ENCODE data around the gene PRDM5. TPM values are rescaled to one million over a fixed set of nuclear protein-coding genes. Genes with fewer than 3 reads are reported as not detected.

The PRDM5 gene
- polyA plus RNA-seq, 1 donor (not counting 4 experiments of a cell fraction or from before 2014, with no cell fraction given): 3.6 TPM

- Histone ChIP-seq H3K9me1 (ENCODE audit: control insufficient read depth, extremely low read depth, insufficient read depth, low read length) (no peaks in the 10 kb centered on the region), H3K79me2 (ENCODE audit: control insufficient read depth, insufficient read depth, low read length) (no peaks in the 10 kb centered on the region), H3K9ac (ENCODE audit: control insufficient read depth, extremely low read depth, insufficient read depth, low read length) (no peak overlapping the region), H3K36me3 (ENCODE audit: control insufficient read depth in 2 of 2, extremely low read depth in 1 of 2, insufficient read depth in 2 of 2, low read length in 2 of 2) (no peaks in the 10 kb centered on the region), H3K27me3 (ENCODE audit: control insufficient read depth, extremely low read depth, insufficient read depth, low read length) (no peaks in the 10 kb centered on the region), H4K20me1 (ENCODE audit: control insufficient read depth, extremely low read depth, insufficient read depth, low read length) (no peaks in the 10 kb centered on the region), H3K4me1 (ENCODE audit: control insufficient read depth, extremely low read depth, insufficient read depth, low read length) (no peaks in the 10 kb centered on the region), H3K9me3 (ENCODE audit: control insufficient read depth, low read depth, low read length) (no peaks in the 10 kb centered on the region), H3K27ac (ENCODE audit: control insufficient read depth, insufficient read depth, low read length) (no peak overlapping the region), H3K4me2 (ENCODE audit: control insufficient read depth, extremely low read depth, insufficient read depth, low read depth, low read length) (no peak overlapping the region), H2AFZ (ENCODE audit: control insufficient read depth, low read length) (no peak overlapping the region), H3K4me3 (ENCODE audit: control insufficient read depth in 2 of 3, extremely low read depth in 1 of 3, insufficient read depth in 2 of 3, low read depth in 1 of 3, low read length in 3 of 3) (no peak overlapping the region)
- dilution Hi-C loops (cut with MboI; ENCODE audit: extremely low pct_ligation_motif_present, low sequenced_read_pairs): no loop called here
- no peak for TF ChIP-seq EZH2 (IDR thresholded peaks at IDR 0.05; ENCODE audit: low read length)
- TF ChIP-seq CTCF (optimal IDR thresholded peaks at IDR 0.05 in 1 of 3, IDR thresholded peaks at IDR 0.05 in 1 of 3, conservative IDR thresholded peaks at IDR 0.05 in 1 of 3; ENCODE audit: extremely low read depth in 1 of 3, insufficient read depth in 2 of 3, low read length in 3 of 3): no peak
- FAIRE-seq: no peak
- DNase-seq (ENCODE audit: low read depth, low spot score): no peak
These were observed 36.3 kb downstream of the PRDM5 start for GRCh38 chr4:120886191-120886590.

GRCh38 chr4:120881846-120882245 lies 40.7 kb downstream of the PRDM5 start:
- FAIRE-seq: no peak
- no peak overlapping the region for H3K27ac ChIP-seq (ENCODE audit: control insufficient read depth, insufficient read depth, low read length)

More at GRCh38 chr4:120881846-120882245, 40.7 kb downstream of the PRDM5 start:
- no peaks in the 10 kb centered on the region for H3K9me1 ChIP-seq (ENCODE audit: control insufficient read depth, extremely low read depth, insufficient read depth, low read length)
- dilution Hi-C loops (cut with MboI; ENCODE audit: extremely low pct_ligation_motif_present, low sequenced_read_pairs): no loop called here
- H3K36me3 ChIP-seq (ENCODE audit: control insufficient read depth in 2 of 2, extremely low read depth in 1 of 2, insufficient read depth in 2 of 2, low read length in 2 of 2): no peaks in the 10 kb centered on the region
- no peaks in the 10 kb centered on the region for H3K4me1 ChIP-seq (ENCODE audit: control insufficient read depth, extremely low read depth, insufficient read depth, low read length)
- TF ChIP-seq EZH2 (IDR thresholded peaks at IDR 0.05; ENCODE audit: low read length) (no peak), CTCF (optimal IDR thresholded peaks at IDR 0.05 in 1 of 3, IDR thresholded peaks at IDR 0.05 in 1 of 3, conservative IDR thresholded peaks at IDR 0.05 in 1 of 3; ENCODE audit: extremely low read depth in 1 of 3, insufficient read depth in 2 of 3, low read length in 3 of 3) (no peak)
- no peaks in the 10 kb centered on the region for H3K9me3 ChIP-seq (ENCODE audit: control insufficient read depth, low read depth, low read length)
- H2AFZ ChIP-seq (ENCODE audit: control insufficient read depth, low read length): no peak overlapping the region
- no peak overlapping the region for H3K9ac ChIP-seq (ENCODE audit: control insufficient read depth, extremely low read depth, insufficient read depth, low read length)
- no peaks in the 10 kb centered on the region for H4K20me1 ChIP-seq (ENCODE audit: control insufficient read depth, extremely low read depth, insufficient read depth, low read length)
- H3K79me2 ChIP-seq (ENCODE audit: control insufficient read depth, insufficient read depth, low read length): no peaks in the 10 kb centered on the region
- no peaks in the 10 kb centered on the region for H3K27me3 ChIP-seq (ENCODE audit: control insufficient read depth, extremely low read depth, insufficient read depth, low read length)
- no peak for DNase-seq (ENCODE audit: low read depth, low spot score)
- no peak overlapping the region for H3K4me3 ChIP-seq (ENCODE audit: control insufficient read depth in 2 of 3, extremely low read depth in 1 of 3, insufficient read depth in 2 of 3, low read depth in 1 of 3, low read length in 3 of 3)
- no peak overlapping the region for H3K4me2 ChIP-seq (ENCODE audit: control insufficient read depth, extremely low read depth, insufficient read depth, low read depth, low read length)

Data from keratinocyte (primary cell).